ENCODE data around the gene AGAP3.

DNA sequence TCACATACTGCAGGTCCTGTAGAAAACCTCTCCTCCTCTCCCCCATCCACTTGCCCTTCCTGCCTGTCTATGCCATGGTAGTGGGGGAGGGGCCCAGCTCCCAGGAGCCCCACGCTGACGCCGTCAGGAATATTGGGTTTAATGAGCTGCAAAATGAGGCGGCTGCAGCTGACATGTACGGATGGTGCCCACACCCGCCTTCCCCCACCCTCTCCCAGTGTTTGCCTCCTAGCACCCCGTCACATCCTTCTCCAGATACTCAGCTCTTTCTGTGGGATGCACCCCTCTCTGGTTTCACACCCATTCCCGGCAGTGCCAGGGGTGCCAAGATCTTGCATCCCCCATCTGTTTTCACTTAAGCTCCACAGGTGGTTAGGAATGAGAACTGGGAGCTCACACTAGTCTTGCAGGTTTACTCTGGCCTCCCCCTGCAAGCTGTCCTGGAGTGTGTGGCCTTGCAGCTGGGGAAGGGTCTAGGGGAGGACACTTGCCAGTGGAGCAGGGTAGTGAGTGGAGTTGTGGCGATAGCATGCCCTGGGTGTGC is 55.1 kb downstream of the AGAP3 start:
- TF ChIP-seq FOXM1 (IDR thresholded peaks at IDR 0.05; ENCODE audit: low read depth), result no peak
- TF ChIP-seq, protein P1, sequence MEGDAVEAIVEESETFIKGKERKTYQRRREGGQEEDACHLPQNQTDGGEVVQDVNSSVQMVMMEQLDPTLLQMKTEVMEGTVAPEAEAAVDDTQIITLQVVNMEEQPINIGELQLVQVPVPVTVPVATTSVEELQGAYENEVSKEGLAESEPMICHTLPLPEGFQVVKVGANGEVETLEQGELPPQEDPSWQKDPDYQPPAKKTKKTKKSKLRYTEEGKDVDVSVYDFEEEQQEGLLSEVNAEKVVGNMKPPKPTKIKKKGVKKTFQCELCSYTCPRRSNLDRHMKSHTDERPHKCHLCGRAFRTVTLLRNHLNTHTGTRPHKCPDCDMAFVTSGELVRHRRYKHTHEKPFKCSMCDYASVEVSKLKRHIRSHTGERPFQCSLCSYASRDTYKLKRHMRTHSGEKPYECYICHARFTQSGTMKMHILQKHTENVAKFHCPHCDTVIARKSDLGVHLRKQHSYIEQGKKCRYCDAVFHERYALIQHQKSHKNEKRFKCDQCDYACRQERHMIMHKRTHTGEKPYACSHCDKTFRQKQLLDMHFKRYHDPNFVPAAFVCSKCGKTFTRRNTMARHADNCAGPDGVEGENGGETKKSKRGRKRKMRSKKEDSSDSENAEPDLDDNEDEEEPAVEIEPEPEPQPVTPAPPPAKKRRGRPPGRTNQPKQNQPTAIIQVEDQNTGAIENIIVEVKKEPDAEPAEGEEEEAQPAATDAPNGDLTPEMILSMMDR (IDR thresholded peaks at IDR 0.05), result no peak
- TF ChIP-seq RAD21 (IDR thresholded peaks at IDR 0.05; ENCODE audit: low read length), result no peak
- TF ChIP-seq MEF2A (IDR thresholded peaks at IDR 0.05; ENCODE audit: borderline replicate concordance, low read depth), result no peak

All from SK-N-SH (cell line).